Fibroblast of skin of abdomen (primary cell): Measurements from ENCODE around the gene SERBP1.

Source experiments
- DNase-seq: peaks from one replicate; pipeline ENCODE4 v3.0.0-alpha.2; 2013

The SERBP1 gene

DNA sequence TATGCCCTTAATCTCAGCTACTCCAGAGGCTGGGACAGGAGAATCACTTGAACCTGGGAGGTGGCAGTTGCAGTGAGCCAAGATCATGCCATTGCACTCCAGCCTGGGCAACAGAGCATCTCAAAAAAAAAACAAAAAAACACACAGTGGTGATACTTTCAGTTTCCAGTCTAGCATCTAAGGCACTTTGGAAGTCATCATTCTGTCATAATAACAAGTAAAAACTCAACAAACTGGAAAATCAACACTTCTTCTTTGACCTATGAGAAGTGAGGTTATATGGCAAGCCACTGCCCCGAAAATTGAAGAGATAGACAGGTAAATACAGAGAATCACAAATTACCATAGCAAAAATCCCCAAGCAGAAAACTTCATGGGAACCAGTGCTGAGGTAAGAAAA is 70.6 kb downstream of the SERBP1 start:
- DNase-seq: no peak
